Fibroblast of skin of left biceps (primary cell): ENCODE data around the gene CORO2B.
"Not testable (repeated sequence)": the region's sequence is repeated elsewhere in the genome, so short reads cannot be mapped to it uniquely, and the experiment has no call there.

ENCODE experiments used
- DNase-seq, 2 experiments: peaks; one replicate each; pipeline ENCODE4 v3.0.0-alpha.2; 2013; ENCODE audit warnings: low read depth in 2 of 2

The CORO2B gene

DNA sequence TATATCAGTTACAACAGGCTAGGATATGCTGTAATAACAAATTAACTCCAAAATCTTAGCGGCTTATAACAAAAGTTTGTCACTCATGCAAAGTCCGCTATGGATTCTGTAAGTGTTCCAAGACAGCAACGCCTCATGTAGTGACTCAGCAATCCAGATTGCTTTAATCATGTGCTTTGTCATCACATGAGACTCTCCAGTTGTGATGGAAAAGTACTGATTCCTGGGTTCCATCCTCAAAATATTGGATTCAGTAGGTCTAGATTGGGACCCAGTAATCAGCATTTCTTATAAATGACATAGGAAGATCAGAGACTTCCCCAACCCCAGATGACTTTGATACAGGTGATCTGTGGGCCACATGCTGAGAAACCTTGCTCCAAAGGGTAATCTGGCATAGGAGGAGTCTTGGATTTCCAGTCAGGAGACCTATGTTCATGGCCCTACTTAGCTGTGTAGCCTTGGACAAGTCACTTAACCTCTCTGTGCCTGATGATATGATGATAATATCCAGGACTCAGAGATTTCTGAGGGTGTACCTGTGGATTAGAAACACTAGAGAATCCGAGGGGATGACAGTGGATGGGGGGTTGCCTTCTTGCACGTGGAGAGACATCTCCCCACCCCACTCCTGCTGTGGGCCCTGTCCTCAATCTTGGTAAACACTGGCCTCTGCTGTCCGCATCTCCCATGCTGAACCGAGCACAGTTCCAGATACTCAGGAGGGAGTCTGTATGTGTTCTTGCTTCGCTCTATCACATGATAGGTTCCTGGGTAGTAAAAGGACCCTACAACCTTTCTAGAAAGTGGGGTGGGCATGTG is 65.5 kb downstream of the CORO2B start:
- peak; percentile 50 to 53 for DNase-seq

DNA sequence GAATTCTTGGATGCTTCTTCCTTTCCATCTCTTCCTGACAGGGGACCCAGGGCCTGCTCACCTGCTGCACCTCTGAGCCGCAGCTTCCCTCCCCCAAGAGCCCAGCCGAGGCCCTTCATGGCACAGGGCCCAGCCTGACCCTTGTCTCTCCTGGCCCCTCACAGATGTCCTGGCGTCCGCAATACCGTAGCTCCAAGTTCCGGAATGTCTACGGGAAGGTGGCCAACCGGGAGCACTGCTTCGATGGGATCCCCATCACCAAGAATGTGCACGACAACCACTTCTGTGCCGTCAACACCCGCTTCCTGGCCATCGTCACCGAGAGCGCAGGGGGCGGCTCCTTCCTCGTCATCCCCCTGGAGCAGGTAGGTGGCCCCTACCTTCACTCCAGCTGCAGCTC is 66.2 kb downstream of the CORO2B start:
- no peak for DNase-seq

DNA sequence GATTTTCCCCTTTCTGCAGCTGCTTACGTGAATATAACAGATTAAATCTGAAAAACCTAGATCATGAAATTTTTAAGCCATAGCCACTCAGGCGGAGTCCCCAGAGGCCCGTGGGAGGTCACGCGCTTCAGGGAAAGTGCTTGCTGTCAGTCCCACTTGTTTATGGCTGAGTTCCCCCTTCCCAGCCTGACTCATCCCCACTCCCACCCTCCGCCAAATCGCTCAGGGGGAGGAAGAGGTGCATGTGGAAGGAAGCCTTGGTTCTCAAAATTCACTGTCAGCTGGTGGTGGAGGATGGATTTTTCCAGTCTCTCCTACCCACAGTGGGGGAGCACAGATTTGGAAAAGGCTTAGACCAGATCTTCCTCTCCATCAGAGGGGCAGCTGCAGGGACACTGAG is 67.4 kb downstream of the CORO2B start:
- no peak for DNase-seq

DNA sequence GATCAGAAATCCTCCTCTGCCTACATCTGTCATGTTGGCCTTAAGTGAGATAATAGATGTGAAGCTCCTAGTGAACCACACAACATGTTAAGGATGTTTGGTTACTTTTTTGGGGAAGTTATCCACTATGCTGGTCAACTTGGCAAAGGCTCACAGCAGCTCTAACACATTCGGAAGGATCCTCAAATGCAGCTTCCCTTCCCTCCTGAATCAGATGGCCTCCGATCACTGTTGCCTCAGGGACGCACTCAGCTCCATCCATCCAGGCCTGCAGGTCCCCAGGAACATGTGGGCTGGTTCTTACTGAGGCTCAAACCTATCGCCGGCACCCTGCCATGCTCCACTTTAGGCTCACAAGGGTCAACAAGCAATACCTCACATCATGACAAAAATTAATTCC is 67.9 kb downstream of the CORO2B start:
- DNase-seq = no peak

DNA sequence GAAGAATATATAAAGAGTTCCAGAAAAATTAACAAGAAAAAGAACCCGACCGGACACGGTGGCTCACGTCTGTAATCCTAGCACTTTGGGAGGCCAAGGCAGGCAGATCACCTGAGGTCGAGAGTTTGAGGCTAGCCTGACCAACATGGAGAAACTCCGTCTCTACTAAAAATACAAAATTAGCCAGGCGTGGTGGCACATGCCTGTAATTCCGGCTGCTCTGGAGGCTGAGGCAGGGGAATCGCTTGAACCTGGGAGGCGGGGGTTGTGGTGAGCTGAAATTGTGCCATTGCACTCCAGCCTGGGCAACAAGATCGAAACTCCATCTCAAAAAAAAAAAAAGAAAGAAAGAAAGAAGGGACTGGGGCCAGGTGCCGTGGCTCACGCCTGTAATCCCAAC is 68.6 kb downstream of the CORO2B start:
- not testable (repeated sequence) for DNase-seq

DNA sequence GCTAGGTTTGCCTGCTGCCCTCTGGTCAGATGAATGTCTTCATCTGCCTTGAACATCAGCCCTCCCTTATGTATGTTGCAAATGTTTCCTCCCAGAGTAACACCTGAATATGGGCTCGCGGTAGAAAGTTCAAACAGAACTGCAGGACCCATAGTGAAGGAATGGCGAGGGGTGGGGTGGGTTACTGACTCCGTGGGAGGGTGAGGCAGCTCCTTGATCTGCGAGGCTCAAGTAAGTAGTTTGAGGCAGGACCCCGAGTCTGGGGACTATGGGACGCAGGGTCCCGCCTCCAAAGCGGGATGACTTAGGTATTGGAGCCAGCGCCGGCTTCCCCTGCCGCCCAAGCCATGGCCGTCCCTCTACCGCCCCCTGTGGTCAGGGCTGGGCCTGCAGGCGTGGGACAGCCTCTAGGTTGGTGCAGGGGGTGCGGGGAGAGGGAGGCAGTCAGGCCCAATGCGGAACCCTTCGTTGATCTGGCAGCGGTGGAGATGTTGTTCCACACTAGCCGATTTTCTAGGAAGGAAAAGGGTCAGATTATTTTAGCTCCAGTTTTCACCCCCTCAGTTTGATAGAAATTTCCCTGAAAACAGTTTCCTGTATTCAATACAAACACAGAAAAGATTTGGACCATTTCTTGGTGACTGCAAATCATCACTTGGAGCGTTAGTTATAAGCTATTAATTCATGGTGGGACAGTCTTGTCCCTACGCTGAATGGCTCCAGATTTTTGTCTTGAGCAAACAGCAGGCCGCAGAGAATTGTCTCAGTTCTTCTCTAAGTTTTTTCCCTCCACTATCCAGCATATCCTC is 72.3 kb downstream of the CORO2B start:
- DNase-seq = no peak

GRCh38 chr15:68651916-68652525 is 73.2 kb downstream of the CORO2B start:
- no peak for DNase-seq

GRCh38 chr15:68653031-68653635 is 74.3 kb downstream of the CORO2B start:
- DNase-seq = no peak

GRCh38 chr15:68653801-68654200 is 75.0 kb downstream of the CORO2B start:
- no peak for DNase-seq

GRCh38 chr15:68654786-68655560 is 76.2 kb downstream of the CORO2B start:
- DNase-seq = no peak

GRCh38 chr15:68655686-68656437 is 77.1 kb downstream of the CORO2B start:
- no peak for DNase-seq

GRCh38 chr15:68656438-68656739 is 77.6 kb downstream of the CORO2B start:
- no peak for DNase-seq

DNA sequence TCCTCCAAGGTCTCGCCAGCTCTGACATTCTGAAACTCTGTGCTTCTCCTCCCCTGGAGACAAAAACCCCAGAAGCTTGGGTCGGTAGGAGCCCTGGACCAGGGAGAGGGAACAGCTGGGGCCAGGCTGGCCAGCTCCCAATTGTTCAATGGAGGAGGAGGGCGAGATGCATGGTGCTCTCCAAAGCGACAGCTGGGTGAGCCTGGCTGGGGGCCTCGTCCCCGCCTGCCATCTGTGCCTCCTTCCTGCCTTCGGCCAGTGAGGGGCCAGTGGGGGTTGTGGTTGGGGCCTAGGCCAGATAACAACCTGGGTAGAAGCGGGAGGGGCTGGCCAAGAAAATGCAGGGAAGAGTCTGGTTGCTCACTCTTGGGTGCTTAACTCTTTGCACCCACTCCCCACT is 79.4 kb downstream of the CORO2B start:
- DNase-seq = no peak

DNA sequence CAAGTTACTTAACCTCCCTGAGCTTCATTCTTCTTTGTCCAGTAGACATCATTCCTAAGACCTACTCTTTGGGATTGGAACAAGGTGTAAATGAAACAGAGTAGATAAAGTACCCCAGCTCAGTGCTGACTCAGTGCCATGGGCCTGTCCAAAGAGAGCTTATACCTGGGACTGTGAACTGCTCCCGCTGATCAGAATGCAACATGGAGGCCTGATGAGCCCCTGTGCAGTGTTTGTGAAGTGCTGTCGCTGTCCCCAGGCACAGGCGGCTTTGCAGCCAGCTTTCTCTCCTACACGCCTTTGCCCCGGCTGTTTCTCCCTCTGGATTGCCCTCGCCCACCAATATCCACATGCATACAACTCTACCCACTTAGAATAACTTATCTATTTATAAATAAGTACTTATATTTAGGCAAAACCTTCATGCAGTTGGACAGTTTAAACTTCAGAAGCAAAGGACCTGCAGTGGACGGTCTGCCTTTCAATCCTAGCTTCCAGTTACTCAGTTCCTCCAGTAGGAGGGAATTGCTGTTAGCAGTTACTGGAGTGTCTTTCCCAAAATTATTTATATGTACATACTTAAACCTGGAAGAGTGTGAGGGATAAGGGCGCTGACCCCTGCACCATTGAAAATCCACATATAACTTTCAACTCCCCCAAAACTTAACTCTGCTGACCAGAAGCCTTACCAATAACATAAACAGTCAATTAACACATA is 80.0 kb downstream of the CORO2B start:
- DNase-seq = no peak

GRCh38 chr15:68663526-68663925 is 84.7 kb downstream of the CORO2B start:
- no peak for DNase-seq

- DNase-seq = no peak
Measured at GRCh38 chr15:68666120-68666811, 87.5 kb downstream of the CORO2B start.

DNA sequence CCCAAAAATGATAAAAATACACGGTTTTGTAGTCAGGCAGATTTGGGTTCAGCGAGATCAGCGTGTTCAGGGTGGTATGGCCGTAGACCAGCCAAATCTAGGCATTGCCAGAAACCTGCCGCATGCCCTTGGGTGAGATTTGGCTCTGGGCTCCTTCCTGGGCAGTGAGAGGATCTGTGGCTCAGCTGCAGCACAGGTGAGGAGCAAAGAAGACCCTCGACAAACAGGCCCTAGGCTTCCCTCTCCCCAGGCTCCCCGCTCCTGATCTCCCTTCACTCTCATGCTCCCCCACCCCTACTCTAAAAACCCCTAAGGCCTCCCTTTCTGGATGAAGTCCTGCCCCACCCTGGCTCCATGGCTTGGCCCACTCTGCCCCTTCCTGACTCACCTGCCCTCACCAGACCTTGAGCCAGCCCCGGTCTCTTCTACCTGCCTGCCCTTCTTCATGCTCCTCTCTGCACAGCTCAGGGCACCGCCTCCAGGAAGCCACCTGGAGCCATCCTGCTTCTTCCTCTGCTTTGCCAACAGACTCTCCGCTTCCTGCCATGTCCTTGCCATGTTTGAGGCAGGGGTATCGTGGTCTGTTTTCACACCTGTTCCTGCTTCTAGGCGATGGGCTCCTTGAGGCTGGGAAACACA is 88.1 kb downstream of the CORO2B start:
- no peak for DNase-seq

DNA sequence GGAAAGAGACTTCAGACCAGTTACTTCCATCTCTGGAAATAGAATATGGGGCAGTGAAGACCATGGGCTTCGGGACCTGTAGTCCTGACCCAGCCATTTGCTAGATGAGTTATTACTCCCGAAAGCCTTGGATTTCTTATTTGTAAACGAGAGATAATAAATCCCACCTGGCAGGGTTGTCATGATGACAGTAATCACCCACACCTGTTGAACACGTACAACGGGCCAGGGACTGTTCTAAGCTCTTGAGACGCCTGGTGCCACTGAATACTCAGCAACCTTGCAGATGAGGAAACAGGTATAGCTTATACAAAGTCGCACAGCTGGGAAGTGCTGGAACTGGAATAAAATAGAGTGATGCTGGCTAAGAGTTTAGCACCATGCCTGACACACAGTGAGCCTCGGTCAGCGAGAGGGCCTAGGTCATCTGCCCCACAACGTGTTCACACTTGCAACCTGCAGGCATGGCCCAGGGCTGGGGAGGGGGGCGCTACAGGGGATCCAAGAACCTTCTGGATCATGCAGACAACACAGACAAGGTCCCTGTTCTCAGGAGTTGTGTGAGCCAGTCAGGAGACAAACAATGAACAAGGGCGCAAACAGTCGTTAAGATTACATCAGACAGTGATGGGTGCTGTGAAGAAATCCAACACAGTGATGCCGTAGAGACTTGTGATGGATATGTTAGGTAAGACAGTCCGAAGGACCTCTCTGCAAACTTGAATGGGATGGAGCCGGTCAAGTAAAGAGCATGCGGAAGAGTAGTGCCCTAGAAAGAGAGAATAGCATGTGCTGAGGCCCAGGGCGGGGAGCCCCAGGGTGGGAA is 89.2 kb downstream of the CORO2B start:
- DNase-seq = no peak
